Activated T-cell treated with anti-CD3 and anti-CD28 coated beads, Interleukin-2, amount 50 U/mL, for 4 hours (primary cell): ENCODE results near the gene NCAPH2. TPM values are rescaled to one million over a fixed set of nuclear protein-coding genes. Genes with fewer than 3 reads are reported as not detected.
A peak's percentile ranks its signal among the peaks of the same experiment; 100 is the strongest.

ENCODE experiments used
- ATAC-seq, 2 donors: fragments of 200-7000 bp; cut with Tn5 transposase; one replicate each; pipeline ENCODE4 v1.10.0; 2021
- DNase-seq: peaks from one replicate; pipeline ENCODE4 v3.0.0-alpha.2; 2020
- H3K27me3 Mint-ChIP-seq: one replicate; pipeline ENCODE4 v1.8.0; 2021; ENCODE audit warnings: low read depth, mixed read lengths
- H3K36me3 Mint-ChIP-seq: one replicate; pipeline ENCODE4 v1.8.0; 2022; ENCODE audit warnings: mixed read lengths; ENCODE audit not compliant: insufficient read depth
- H3K4me1 Mint-ChIP-seq: one replicate; pipeline ENCODE4 v1.8.0; 2021; ENCODE audit warnings: low read depth, mixed read lengths
- H3K4me3 Mint-ChIP-seq: one replicate; pipeline ENCODE4 v1.8.0; 2021; ENCODE audit warnings: mild to moderate bottlenecking, moderate library complexity, mixed read lengths
- H3K9me3 Mint-ChIP-seq: one replicate; pipeline ENCODE4 v1.8.0; 2021; ENCODE audit warnings: mixed read lengths
- total RNA-seq, 3 donors: library from RNA; stranded (reverse); gene quantifications; one replicate each; pipeline ENCODE4 v1.2.1, GENCODE V29; 2021

NCAPH2 gene
- total RNA-seq, 3 donors from 2014 or later: 152 to 175 (median 156) TPM

DNA sequence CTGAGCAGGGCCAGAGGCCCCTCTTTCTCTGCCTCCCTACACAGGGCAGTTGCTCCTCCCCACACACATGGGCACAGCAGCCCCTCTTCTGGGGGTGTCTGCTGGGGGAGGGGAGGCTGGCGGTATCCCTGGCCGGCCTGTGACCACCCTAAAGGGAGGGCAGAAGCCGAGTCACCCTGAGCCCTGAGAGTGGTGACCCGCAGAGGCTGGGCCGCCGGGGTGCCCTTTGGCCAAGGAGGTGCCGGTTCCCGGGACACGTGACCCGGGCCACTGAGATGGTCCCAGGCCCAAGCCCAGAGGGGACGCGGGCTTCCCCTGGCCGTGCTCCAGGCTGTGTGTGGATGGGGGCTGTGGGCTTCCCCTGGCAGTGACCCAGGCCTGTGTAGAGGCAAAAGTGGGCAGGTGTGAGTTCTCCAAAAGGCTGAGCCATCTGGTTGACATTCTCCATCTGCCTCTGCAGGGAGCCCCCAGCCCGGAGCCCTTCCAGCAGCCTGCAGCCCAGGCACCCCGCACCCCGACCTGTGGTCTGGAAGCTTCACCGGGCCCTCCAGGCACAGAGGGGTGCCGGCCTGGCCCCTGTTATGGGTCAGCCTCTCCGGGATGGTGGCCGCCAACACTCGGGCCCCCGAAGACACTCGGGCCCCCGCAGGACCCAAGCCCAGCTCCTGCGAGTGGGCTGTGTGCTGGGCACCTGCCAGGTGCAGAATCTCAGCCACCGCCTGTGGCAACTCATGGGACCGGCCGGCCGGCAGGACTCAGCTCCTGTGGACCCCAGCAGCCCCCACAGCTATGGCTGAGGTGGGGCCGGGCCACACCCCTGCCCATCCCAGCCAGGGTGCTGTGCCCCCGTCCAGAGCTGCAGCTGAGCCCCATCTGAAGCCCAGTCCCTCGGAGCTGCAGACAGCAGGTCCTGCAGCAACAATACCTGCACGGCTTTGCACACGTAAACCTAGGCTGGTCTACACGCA lies 25.6 kb upstream of the NCAPH2 start:
- Mint-ChIP-seq H3K4me3 (peak overlapping the region; percentile 78), H3K27me3 (peaks cover 6% of the 10 kb centered on the region), H3K36me3 (no peaks in the 10 kb centered on the region), H3K4me1 (peaks cover 2% of the 10 kb centered on the region), H3K9me3 (no peaks in the 10 kb centered on the region)
- DNase-seq (no peak), ATAC-seq (peak in 1 of 2 donors; percentile 2)

DNA sequence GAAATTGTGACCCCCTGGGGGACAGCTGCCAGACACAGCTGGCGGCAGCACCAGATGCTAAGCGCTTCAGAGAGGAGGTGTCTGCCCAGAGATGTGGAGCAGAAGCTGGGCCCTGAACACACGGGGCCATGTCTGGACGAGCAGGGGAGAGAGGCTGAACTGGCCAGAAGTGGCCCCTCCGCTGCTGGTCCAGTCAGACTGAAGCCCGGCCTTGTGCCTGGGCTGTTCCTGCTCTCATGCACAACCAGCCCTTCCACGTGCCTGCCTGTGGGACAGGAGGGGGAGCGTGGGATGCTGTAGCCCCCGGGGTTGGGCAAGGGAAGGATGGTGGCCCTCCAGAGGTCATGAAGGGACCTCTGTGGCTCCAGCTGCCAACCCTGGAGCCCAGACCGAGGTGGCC lies 24.9 kb upstream of the NCAPH2 start:
- no peak for DNase-seq
- Mint-ChIP-seq H3K4me3 (peak overlapping the region; percentile 35), H3K4me1 (peaks cover 2% of the 10 kb centered on the region), H3K9me3 (no peaks in the 10 kb centered on the region), H3K27me3 (peaks cover 6% of the 10 kb centered on the region), H3K36me3 (no peaks in the 10 kb centered on the region)
- ATAC-seq: no peak

DNA sequence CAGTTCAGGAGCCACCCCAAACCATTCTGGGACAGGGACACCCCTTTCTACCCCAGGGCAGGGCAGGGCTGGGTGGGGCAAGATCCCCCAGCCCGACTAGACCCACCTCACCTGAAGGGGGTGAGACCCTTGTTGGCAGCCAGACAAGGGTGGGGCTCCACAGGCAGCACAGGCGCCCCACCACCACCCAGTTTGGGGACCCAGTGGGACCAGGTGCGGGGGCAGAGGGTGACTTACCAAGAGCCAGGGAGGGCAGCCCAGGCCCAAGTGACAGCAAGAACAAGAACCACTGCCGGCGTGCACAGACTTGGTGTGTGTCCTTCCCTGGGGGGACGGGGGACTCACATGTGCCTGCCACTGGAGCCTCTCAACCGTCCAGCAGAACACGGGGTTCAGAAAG lies 24.5 kb upstream of the NCAPH2 start:
- H3K4me3 Mint-ChIP-seq: peak overlapping the region; percentile 19
- H3K27me3 Mint-ChIP-seq: peaks cover 6% of the 10 kb centered on the region
- no peaks in the 10 kb centered on the region for H3K36me3 Mint-ChIP-seq
- peaks cover 2% of the 10 kb centered on the region for H3K4me1 Mint-ChIP-seq
- DNase-seq: no peak
- H3K9me3 Mint-ChIP-seq: no peaks in the 10 kb centered on the region
- no peak for ATAC-seq

DNA sequence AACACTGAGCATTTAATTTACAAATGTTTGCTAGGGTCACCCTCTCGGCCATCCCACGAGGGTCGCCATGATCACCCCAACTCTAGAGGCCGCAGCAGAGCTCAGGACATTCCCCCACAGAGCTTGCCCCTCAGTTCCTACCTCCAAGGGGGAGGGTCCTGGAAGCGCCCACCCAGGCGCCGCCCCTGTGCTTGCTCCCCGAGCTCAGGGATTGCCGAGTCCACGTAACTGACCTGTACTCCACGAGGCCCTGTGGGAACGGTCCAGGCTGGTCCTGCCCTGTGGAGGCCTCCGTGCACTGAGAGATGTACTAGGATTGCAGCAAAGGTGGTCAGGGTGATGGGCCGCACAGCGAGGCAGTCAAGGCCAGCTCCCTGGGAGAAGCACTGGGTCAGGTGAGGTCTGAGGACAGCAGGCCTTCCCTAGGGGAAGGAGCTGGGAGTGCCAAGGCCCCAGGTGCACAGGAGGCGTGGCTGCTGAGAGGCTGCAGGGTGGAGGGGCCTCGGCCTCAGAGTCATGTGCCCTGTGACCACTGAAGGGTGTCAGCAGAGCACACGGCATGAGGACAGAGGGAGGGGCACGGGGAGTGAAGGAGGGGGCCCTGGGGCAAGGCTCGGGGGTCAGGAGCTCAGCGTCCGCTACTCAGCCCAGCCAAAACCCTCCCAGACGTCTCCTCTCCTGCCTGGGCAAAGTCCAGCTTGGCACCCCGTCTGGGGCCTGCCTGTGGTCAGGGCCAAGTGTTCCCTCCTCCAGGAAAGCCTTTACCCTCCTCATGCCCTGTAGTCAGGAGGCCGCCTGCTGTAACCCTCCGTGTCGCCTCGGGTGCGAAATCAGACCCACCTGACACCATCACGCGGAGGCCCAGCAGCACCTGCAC lies 23.8 kb upstream of the NCAPH2 start:
- Mint-ChIP-seq H3K27me3 (peaks cover 6% of the 10 kb centered on the region), H3K36me3 (no peaks in the 10 kb centered on the region), H3K9me3 (no peaks in the 10 kb centered on the region), H3K4me1 (peaks cover 2% of the 10 kb centered on the region), H3K4me3 (peak overlapping the region; percentile 19)
- ATAC-seq (no peak), DNase-seq (no peak)

DNA sequence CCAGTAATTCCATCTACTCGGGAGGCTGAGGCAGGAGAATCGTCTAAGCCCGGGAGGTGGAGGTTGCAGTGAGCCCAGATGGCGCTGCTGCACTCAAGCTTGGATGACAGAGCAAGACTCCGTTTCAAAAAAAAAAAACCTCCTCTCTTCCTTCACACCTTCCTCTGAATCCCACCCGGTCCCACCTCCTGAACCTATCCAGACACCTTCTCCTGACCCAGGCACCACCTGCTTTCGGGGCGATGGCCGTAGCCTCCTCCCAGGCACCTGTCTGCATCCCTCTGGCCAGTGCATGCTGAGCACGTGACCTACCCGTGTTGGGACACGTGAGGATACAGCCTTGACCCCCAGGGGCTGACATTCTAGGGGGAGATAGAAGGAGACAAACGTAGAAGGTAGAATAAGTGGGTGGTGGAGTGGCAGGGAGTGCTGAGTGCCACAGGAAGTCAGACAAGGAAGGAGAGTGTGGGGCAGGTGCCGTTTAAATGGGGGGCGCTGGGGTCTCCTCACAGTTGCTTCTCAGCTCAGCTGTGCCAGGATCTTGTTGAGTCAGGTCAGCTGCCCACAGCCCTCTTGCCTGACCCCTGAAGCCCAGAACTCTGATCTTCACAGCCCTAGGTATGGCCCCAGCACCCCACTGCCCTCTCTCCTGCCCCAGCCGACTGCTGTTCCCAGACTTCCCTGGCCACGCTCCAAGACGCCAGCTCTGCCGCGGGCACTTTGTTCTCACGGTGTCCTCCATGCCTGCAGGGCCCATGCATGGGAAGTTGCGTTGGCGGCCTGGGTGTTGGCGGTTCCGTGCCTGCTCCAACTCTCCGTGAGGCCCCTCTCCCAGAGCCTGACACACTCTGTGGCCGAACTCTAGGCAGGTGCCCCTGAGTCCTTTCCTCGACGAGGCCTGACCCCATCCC lies 22.5 kb upstream of the NCAPH2 start:
- Mint-ChIP-seq H3K4me1 (peaks cover 2% of the 10 kb centered on the region), H3K27me3 (peaks cover 1% of the 10 kb centered on the region), H3K4me3 (no peak overlapping the region), H3K9me3 (no peaks in the 10 kb centered on the region), H3K36me3 (no peaks in the 10 kb centered on the region)
- ATAC-seq: no peak
- no peak for DNase-seq

DNA sequence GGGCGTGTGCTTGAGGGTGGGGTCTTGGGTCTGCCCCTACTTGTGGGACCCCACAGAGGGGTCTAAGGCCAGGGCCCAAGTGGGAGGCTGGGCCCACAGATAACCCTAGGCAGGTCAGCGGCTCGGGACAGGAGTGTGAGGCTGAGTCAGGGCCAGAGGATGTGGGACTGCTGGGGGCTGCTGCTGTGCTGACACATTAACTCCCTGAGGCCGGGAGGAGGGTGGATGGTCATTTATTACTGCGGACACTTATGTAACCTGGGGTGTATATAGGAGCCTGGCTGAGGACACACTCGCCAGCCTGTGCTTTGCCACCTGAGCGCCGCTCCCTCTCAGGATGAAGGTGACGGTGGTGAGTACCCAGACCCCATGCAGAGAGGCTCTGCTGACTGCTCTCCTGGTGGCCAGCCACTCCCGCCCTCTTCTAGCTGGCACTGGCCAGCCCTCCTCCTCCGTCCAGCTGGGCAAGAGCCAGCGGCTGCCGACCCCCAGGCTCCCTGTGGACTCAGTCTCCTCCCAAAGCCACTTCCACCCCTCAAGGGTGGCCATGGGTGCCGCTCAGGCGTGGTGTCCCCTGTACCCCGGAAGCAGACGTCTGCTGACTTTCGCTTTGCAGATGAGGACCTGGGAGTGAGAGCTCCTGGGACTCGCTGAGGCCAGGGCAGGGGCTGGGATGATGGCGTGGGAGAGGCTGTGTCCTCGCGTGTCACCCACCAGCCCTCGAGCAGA lies 21.3 kb upstream of the NCAPH2 start, which contains the start of gene MIOX:
MIOX (plus strand) TSS at position 299 of the 729 bp plus-strand sequence; CDS start at position 338, 39 bp downstream.
- ATAC-seq (peak in 1 of 2 donors; percentile 7), DNase-seq (no peak)
- peaks cover 1% of the 10 kb centered on the region for H3K27me3 Mint-ChIP-seq
- H3K36me3 Mint-ChIP-seq: no peaks in the 10 kb centered on the region
- H3K4me3 Mint-ChIP-seq: no peak within 1 kb of the TSS
- peaks cover 9% of the 10 kb centered on the region for H3K4me1 Mint-ChIP-seq
- H3K9me3 Mint-ChIP-seq: no peaks in the 10 kb centered on the region

DNA sequence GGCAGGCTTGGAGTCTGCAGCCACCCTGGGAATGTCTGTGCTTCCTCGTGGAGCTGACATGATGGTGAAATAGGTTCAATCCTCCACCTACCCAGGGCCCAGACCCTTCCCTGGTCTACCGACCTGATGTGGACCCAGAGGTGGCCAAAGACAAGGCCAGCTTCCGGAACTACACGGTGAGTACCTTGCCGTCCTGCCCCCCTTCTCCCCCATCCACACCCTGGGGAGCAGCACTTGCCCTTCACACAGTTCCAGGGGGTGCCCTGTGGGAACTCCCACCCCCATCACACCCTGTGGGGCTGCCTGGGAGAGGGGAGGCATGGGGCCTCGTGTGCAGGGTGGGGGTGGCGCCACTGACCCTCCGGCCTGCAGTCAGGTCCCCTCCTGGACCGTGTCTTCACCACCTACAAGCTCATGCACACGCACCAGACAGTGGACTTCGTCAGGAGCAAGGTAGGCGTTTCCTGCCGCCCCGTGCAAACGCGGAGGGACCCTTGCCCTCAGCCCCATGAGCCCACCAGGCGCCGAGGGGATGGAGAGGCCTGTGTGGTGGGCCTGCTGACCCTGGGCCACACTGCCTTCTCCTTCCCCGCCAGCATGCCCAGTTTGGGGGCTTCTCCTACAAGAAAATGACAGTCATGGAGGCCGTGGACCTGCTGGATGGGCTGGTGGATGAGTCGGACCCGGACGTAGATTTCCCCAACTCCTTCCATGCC lies 20.6 kb upstream of the NCAPH2 start:
- DNase-seq (no peak), ATAC-seq (no peak)
- Mint-ChIP-seq H3K4me1 (peaks cover 9% of the 10 kb centered on the region), H3K9me3 (no peaks in the 10 kb centered on the region), H3K4me3 (no peak overlapping the region), H3K36me3 (no peaks in the 10 kb centered on the region), H3K27me3 (peaks cover 1% of the 10 kb centered on the region)

DNA sequence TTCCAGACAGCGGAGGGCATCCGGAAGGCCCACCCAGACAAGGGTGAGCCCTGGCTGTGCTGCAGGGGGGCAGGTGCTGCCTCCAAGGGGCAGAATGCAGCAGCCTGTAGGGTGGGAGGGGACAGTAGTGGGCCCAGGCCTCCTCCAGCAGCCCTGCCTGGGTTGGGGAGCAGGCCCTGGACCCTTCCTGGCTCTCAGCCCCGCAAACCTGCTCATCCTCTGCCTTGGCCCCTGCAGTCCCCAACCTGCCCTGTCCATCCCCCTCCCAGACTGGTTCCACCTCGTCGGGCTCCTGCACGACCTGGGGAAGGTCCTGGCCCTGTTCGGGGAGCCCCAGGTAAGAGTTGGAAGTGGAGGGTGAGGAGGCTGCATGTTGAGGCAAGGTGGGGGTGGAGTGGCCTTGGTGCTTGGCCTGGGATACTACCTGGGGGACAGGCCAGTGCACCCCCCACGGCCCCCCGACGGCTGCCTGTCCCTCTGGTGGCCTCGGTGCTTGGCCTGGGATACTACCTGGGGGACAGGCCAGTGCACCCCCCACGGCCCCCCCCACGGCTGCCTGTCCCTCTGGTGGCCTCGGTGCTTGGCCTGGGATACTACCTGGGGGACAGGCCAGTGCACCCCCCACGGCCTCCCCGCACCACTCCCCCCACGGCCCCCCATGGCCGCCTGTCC lies 19.9 kb upstream of the NCAPH2 start:
- DNase-seq (no peak), ATAC-seq (no peak)
- peaks cover 1% of the 10 kb centered on the region for H3K27me3 Mint-ChIP-seq
- H3K9me3 Mint-ChIP-seq: no peaks in the 10 kb centered on the region
- peaks cover 9% of the 10 kb centered on the region for H3K4me1 Mint-ChIP-seq
- no peak overlapping the region for H3K4me3 Mint-ChIP-seq
- no peaks in the 10 kb centered on the region for H3K36me3 Mint-ChIP-seq

DNA sequence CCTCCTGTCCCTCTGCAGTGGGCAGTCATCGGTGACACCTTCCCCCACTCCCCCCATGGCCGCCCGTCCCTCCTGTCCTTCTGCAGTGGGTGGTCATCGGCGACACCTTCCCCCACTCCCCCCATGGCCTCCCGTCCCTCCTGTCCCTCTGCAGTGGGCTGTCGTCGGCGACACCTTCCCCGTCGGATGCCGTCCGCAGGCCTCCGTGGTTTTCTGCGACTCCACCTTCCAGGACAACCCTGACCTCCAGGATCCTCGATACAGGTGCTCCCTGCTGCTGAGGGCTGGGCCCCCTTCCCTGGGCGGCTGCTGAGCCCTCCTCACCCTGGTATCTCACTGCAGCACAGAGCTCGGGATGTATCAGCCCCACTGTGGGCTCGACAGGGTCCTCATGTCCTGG lies 19.1 kb upstream of the NCAPH2 start:
- no peak for DNase-seq
- H3K36me3 Mint-ChIP-seq: no peaks in the 10 kb centered on the region
- ATAC-seq: no peak
- no peaks in the 10 kb centered on the region for H3K9me3 Mint-ChIP-seq
- peaks cover 1% of the 10 kb centered on the region for H3K27me3 Mint-ChIP-seq
- H3K4me3 Mint-ChIP-seq: no peak overlapping the region
- peaks cover 9% of the 10 kb centered on the region for H3K4me1 Mint-ChIP-seq

DNA sequence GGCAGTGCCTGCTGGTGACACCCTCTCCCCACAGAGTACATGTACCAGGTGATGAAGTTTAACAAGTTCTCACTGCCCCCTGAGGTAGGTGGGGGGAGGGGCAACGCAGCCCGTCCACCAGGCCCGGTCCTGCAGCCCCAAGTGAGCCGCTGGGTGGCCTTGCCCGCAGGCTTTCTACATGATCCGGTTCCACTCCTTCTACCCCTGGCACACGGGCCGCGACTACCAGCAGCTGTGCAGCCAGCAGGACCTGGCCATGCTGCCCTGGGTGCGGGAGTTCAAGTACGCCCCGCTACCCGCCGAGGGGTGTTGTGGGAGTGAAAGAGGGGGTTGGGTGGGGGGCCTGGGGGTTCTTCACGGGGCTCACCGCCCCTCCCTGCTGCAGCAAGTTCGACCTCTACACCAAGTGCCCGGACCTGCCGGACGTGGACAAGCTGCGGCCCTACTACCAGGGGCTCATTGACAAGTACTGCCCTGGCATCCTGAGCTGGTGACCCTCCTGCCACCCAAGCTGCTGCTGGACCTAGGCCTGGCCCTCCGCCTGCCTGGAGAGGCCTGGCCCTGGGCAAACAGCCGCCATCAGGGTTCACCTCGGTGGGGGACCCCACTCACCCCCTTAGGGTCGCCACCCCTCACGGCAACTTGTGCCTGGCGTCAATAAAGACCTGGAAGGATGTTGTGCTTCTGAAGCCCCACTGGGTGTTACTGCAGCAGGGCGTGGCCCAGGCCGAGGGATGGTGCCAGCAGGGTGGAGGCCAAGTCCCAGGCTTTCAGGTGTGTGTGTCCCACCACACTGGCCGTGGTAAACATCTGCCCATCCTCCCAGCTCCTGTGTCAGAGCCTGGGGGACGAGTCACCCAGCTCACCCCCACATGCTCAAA lies 18.4 kb upstream of the NCAPH2 start:
- ATAC-seq: no peak
- no peak overlapping the region for H3K4me3 Mint-ChIP-seq
- H3K36me3 Mint-ChIP-seq: no peaks in the 10 kb centered on the region
- DNase-seq: no peak
- peaks cover 1% of the 10 kb centered on the region for H3K27me3 Mint-ChIP-seq
- H3K9me3 Mint-ChIP-seq: no peaks in the 10 kb centered on the region
- peaks cover 9% of the 10 kb centered on the region for H3K4me1 Mint-ChIP-seq

DNA sequence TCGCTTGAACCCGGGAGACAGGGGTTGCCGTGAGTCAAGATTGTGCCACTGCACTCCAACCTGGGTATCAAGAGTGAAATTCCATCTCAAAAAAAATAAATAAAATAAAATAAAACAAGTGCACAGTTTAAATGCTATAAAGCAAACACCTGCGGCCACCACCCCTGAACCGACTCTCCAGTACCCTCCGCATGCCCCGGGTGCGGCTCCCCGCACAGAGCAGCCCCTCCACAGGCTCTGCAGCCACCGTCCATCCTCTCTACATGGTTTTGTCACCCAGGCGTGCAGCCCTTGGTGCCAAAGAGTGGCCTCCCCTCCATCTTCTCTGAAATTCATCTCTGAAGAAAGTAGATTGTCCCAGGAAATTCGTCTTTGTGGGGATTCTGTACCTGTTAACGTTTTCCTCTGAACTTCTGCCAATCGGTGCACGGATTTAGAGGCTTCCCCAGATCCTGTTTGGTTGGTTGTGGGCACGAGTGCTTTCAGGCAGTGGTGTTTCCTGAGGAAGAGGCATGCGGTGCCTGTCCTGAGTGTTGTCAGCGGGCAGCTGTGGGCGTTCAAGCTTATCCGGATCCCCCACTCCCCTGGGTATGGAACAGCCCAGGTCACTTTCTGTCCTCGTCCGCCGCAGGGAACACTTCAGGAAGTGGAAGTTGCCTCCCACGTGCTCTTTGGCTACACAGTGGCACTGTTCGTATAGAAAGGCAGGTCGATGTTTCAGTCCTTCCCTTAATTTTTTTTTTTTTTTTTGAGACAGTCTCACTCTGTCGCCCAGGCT lies 17.3 kb upstream of the NCAPH2 start:
- ATAC-seq (peak; percentile 30 to 32), DNase-seq (no peak)
- H3K36me3 Mint-ChIP-seq: no peaks in the 10 kb centered on the region
- H3K4me1 Mint-ChIP-seq: peaks cover 7% of the 10 kb centered on the region
- peaks cover 1% of the 10 kb centered on the region for H3K27me3 Mint-ChIP-seq
- peak overlapping the region; percentile 42 for H3K4me3 Mint-ChIP-seq
- no peaks in the 10 kb centered on the region for H3K9me3 Mint-ChIP-seq
